CD4-positive, alpha-beta memory T cell (primary cell): ENCODE measurements around the gene DNAJB2. TPM values are rescaled to one million over a fixed set of nuclear protein-coding genes. Genes with fewer than 3 reads are reported as not detected.

ENCODE experiments used
- CTCF ChIA-PET: fragments of 350-600 bp; sonication (Branson Sonifier 250); formaldehyde crosslinking; loops from one replicate; lab custom pipeline; 2021; ENCODE audit warnings: inconsistent platforms; ENCODE audit not compliant: partially characterized antibody; lab: Charles Lee
- POLR2A ChIA-PET: fragments of 350-600 bp; sonication (Branson Sonifier 250); formaldehyde crosslinking; loops from one replicate; lab custom pipeline; 2021; ENCODE audit not compliant: partially characterized antibody; lab: Charles Lee
- DNase-seq, 5 donors: peaks; one replicate each; pipeline versions ENCODE4 v3.0.0 to v3.0.0-alpha.2; 2020 to 2022; ENCODE audit warnings: mixed read lengths in 1 of 5
- H3K27ac ChIP-seq: one replicate; pipeline ENCODE4 v1.7.0; 2013; ENCODE audit warnings: low read depth, low read length
- H3K27me3 ChIP-seq: 2 replicates; pipeline ENCODE4 v1.7.0; 2013; ENCODE audit warnings: mild to moderate bottlenecking, low read length, moderate library complexity; ENCODE audit not compliant: insufficient read depth
- H3K36me3 ChIP-seq: 2 replicates; pipeline ENCODE4 v1.7.0; 2013; ENCODE audit warnings: mild to moderate bottlenecking, low read length, moderate library complexity; ENCODE audit not compliant: insufficient read depth
- H3K4me1 ChIP-seq: 2 replicates; pipeline ENCODE4 v1.7.0; 2013; ENCODE audit warnings: mild to moderate bottlenecking, low read length, moderate library complexity; ENCODE audit not compliant: insufficient read depth
- H3K4me3 ChIP-seq, 2 donors: one replicate each; pipeline ENCODE4 v1.7.0; 2013; ENCODE audit warnings: low read length in 2 of 2, mild to moderate bottlenecking in 1 of 2
- H3K9me3 ChIP-seq, 2 donors: one replicate each; pipeline ENCODE4 v1.7.0; 2013; ENCODE audit warnings: low read length in 2 of 2, control low read depth in 1 of 2; ENCODE audit not compliant: control insufficient read depth in 1 of 2
- H3K27ac Mint-ChIP-seq, 7 donors: one replicate each; pipeline ENCODE4 v1.8.0; 2020 to 2021; ENCODE audit warnings: mixed read lengths in 7 of 7, mild to moderate bottlenecking in 6 of 7, inconsistent platforms in 3 of 7, moderate library complexity in 3 of 7
- H3K27me3 Mint-ChIP-seq, 2 donors: one replicate each; pipeline ENCODE4 v1.8.0; 2020 to 2021; ENCODE audit warnings: mixed read lengths in 2 of 2
- H3K36me3 Mint-ChIP-seq, 2 donors: one replicate each; pipeline ENCODE4 v1.8.0; 2020 to 2021; ENCODE audit warnings: mixed read lengths in 2 of 2, inconsistent platforms in 1 of 2, mild to moderate bottlenecking in 1 of 2
- H3K4me1 Mint-ChIP-seq, 4 donors: one replicate each; pipeline ENCODE4 v1.8.0; 2020 to 2021; ENCODE audit warnings: mixed read lengths in 4 of 4, mild to moderate bottlenecking in 1 of 4
- H3K4me3 Mint-ChIP-seq, 8 donors: one replicate each; pipeline ENCODE4 v1.8.0; 2020 to 2021; ENCODE audit warnings: mixed read lengths in 8 of 8, mild to moderate bottlenecking in 7 of 8, moderate library complexity in 6 of 8, inconsistent platforms in 3 of 8
- H3K9me3 Mint-ChIP-seq, 8 donors: one replicate each; pipeline ENCODE4 v1.8.0; 2020 to 2021; ENCODE audit warnings: mixed read lengths in 8 of 8, mild to moderate bottlenecking in 5 of 8, inconsistent platforms in 3 of 8, moderate library complexity in 1 of 8
- intact Hi-C: fragments of 100-400 bp; cut with micrococcal nuclease; formaldehyde crosslinking; loops from one replicate; pipeline ENCODE4 v1.15.1; 2023
- polyA plus RNA-seq, 2 donors: library from polyadenylated mRNA; unstranded; fragments of 300-500 nt; fragmentation: Illumina TruSeq; gene quantifications; one replicate each; pipeline ENCODE4 v1.2.3, GENCODE V29; 2021
- total RNA-seq, 2 experiments: library from RNA; stranded (reverse); gene quantifications; one replicate each; pipeline ENCODE4 v1.2.3, GENCODE V29; 2021

The DNAJB2 gene
- total and polyA plus RNA-seq, 4 experiments from 2014 or later = 4.1 to 117 (median 58.6) TPM

GRCh38 chr2:219296631-219297391 is 17.6 kb downstream of the DNAJB2 start:
- Histone ChIP-seq H3K4me1 (peaks cover 12% of the 10 kb centered on the region), H3K36me3 (no peaks in the 10 kb centered on the region), H3K4me3 (no peak overlapping the region), H3K27ac (no peak overlapping the region), H3K9me3 (no peaks in the 10 kb centered on the region), H3K27me3 (no peaks in the 10 kb centered on the region)
- Mint-ChIP-seq H3K4me3 (no peak overlapping the region), H3K4me1 (peaks cover 6 to 21% (median 11%) of the 10 kb centered on the region in 4 donors), H3K27ac (peak overlapping the region in 1 of 7 donors; percentile 35), H3K36me3 (no peaks in the 10 kb centered on the region), H3K9me3 (peaks cover 0 to 3% (median 0%) of the 10 kb centered on the region in 8 donors), H3K27me3 (peaks cover 6 to 10% of the 10 kb centered on the region in 2 donors)
- DNase-seq = no peak
- intact Hi-C loops = loop anchor here (5.0 kb wide), 1 partner anchor 90 kb away; the partner anchor contains the start of gene DNPEP
- POLR2A ChIA-PET = interaction anchor here (2.6 to 8.6 kb wide), 6 partner anchors 12 to 121 kb away, joined by 9 to 119 read pairs (median 31); partner anchors contain the start of genes CNPPD1, DNAJB2, TUBA4A and TUBA4B
- CTCF ChIA-PET = interaction anchor here (1.2 to 6.6 kb wide), 9 partner anchors 16 to 239 kb away, joined by 4 to 208 read pairs (median 26); partner anchors contain the start of genes DNAJB2, GLB1L, NHEJ1 and STK16

DNA sequence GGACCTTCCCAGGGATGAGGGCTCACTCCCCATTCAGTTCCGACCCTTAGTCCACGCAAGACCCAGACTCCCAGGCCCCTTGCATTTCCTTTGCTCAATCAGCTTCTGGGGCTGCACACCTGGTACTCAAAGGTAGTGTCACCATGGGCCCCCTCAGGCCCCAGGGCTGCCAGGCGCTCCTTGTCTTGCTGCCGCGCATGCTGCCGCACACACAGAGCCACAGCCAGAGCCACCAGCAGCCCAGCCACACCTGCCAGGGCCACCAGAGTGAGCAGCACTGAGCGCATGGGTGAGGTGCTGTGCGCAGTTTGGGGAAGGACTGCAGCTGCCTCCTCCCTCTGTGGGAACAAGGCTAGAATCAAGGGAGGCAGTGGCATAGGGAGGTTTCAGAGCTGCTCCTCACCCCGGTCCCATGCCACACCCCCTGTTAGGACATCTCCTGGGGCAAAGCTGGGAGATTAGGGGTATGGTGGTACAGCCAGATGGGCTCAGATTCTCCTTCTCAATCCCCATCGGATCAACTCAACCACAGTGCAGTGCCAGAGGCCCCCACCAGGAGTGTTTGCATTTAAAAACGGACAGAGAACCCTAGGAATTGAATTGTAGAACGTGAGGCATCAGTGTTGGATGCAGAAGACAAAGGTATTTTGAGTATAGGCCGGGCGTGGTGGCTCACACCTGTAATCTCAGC is 18.7 kb downstream of the DNAJB2 start:
- peaks cover 12% of the 10 kb centered on the region for H3K4me1 ChIP-seq
- Mint-ChIP-seq H3K4me3 (no peak overlapping the region), H3K36me3 (no peaks in the 10 kb centered on the region), H3K27me3 (peaks cover 11 to 13% of the 10 kb centered on the region in 2 donors), H3K9me3 (peaks cover 0 to 3% (median 0%) of the 10 kb centered on the region in 8 donors), H3K4me1 (peaks cover 6 to 21% (median 11%) of the 10 kb centered on the region in 4 donors), H3K27ac (peak overlapping the region in 1 of 7 donors; percentile 29)
- H3K27me3 ChIP-seq = no peaks in the 10 kb centered on the region
- H3K4me3 ChIP-seq = no peak overlapping the region
- ChIA-PET POLR2A (interaction anchor here (2.9 kb wide), 1 partner anchor 19 kb away, joined by 9 read pairs; the partner anchor contains the start of gene DNAJB2), CTCF (interaction anchor here (0.7 to 5.7 kb wide), 19 partner anchors 15 to 330 kb away, joined by 3 to 60 read pairs (median 4); partner anchors contain the start of genes DNAJB2, NHEJ1 and ZFAND2B)
- intact Hi-C loops = loop anchor here (1.0 to 5.0 kb wide), 6 partner anchors 89 to 269 kb away; partner anchors contain the start of genes DNPEP and NHEJ1
- no peaks in the 10 kb centered on the region for H3K36me3 ChIP-seq
- no peak for DNase-seq
- no peaks in the 10 kb centered on the region for H3K9me3 ChIP-seq
- H3K27ac ChIP-seq = no peak overlapping the region

DNA sequence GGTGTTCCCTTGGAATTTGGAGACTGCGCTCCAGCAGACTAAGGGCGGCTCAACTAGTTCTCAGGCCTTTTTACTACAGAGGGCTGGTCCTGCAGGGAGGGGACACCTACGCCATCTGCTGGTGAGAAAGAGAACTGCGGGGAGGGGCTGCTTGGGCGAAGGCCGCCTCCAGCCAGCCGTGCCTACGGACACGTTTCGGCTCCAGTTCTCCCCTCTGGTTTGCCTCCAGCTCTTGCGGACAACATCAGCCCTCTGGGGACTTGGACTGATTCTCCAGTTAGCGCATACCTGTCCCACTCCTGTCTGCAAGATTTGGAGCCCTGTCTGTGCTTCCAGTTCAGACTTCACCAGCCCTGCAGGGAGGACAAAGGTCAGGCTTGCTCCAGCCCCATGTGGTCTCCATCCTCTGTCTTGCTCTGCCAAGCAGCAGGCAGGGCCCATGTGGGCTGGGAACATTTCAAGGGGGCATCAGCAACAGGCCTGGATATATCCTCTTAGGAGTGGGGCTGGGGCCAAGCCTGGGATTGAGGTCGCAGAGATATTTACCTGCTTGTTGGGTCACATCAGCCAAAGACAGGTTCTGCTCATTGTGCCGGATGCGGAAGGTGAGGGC is 19.7 kb downstream of the DNAJB2 start:
- intact Hi-C loops = loop anchor here (1.0 to 5.0 kb wide), 6 partner anchors 88 to 270 kb away; partner anchors contain the start of genes DNPEP and NHEJ1
- peaks cover 12% of the 10 kb centered on the region for H3K4me1 ChIP-seq
- H3K27ac ChIP-seq = no peak overlapping the region
- H3K4me3 ChIP-seq = no peak overlapping the region
- Mint-ChIP-seq H3K36me3 (no peaks in the 10 kb centered on the region), H3K4me1 (peaks cover 6 to 21% (median 11%) of the 10 kb centered on the region in 4 donors), H3K27me3 (peaks cover 18 to 20% of the 10 kb centered on the region in 2 donors), H3K27ac (peak overlapping the region in 1 of 7 donors; percentile 44), H3K4me3 (no peak overlapping the region), H3K9me3 (peaks cover 0 to 3% (median 0%) of the 10 kb centered on the region in 8 donors)
- ChIA-PET CTCF (interaction anchor here (0.7 to 5.7 kb wide), 37 partner anchors 8 to 331 kb away, joined by 3 to 60 read pairs (median 4); partner anchors contain the start of genes DNAJB2, GLB1L, NHEJ1 and TUBA4A), POLR2A (interaction anchor here (1.2 to 2.9 kb wide), 3 partner anchors 20 to 122 kb away, joined by 3 to 9 read pairs (median 4); partner anchors contain the start of genes CNPPD1 and DNAJB2)
- H3K36me3 ChIP-seq = no peaks in the 10 kb centered on the region
- DNase-seq = peak; percentile 79 to 88 (median 83)
- no peaks in the 10 kb centered on the region for H3K27me3 ChIP-seq
- no peaks in the 10 kb centered on the region for H3K9me3 ChIP-seq

- Mint-ChIP-seq H3K4me3 (no peak overlapping the region), H3K27ac (no peak overlapping the region), H3K4me1 (peaks cover 4 to 21% (median 10%) of the 10 kb centered on the region in 4 donors), H3K9me3 (peaks cover 0 to 3% (median 0%) of the 10 kb centered on the region in 8 donors), H3K27me3 (peaks cover 18 to 20% of the 10 kb centered on the region in 2 donors), H3K36me3 (no peaks in the 10 kb centered on the region)
- Histone ChIP-seq H3K4me3 (no peak overlapping the region), H3K4me1 (peaks cover 10% of the 10 kb centered on the region), H3K9me3 (no peaks in the 10 kb centered on the region), H3K27ac (no peak overlapping the region), H3K36me3 (no peaks in the 10 kb centered on the region), H3K27me3 (no peaks in the 10 kb centered on the region)
- DNase-seq = no peak
- POLR2A ChIA-PET = interaction anchor here (1.2 to 2.9 kb wide), 3 partner anchors 21 to 123 kb away, joined by 3 to 9 read pairs (median 4); partner anchors contain the start of genes CNPPD1 and DNAJB2
- intact Hi-C loops = loop anchor here (5.0 kb wide), 1 partner anchor 88 kb away; the partner anchor contains the start of gene DNPEP
- CTCF ChIA-PET = interaction anchor here (0.8 to 5.7 kb wide), 32 partner anchors 8 to 331 kb away, joined by 3 to 60 read pairs (median 4); partner anchors contain the start of genes DNAJB2, GLB1L, NHEJ1 and TUBA4A
These were observed 20.2 kb downstream of the DNAJB2 start for GRCh38 chr2:219299372-219299760.

- POLR2A ChIA-PET = interaction anchor here (1.2 to 1.4 kb wide), 2 partner anchors 51 to 123 kb away, joined by 3 to 4 read pairs; partner anchors contain the start of gene CNPPD1
- no peak overlapping the region for H3K4me3 ChIP-seq
These were observed 20.9 kb downstream of the DNAJB2 start for GRCh38 chr2:219300022-219300421.

DNA sequence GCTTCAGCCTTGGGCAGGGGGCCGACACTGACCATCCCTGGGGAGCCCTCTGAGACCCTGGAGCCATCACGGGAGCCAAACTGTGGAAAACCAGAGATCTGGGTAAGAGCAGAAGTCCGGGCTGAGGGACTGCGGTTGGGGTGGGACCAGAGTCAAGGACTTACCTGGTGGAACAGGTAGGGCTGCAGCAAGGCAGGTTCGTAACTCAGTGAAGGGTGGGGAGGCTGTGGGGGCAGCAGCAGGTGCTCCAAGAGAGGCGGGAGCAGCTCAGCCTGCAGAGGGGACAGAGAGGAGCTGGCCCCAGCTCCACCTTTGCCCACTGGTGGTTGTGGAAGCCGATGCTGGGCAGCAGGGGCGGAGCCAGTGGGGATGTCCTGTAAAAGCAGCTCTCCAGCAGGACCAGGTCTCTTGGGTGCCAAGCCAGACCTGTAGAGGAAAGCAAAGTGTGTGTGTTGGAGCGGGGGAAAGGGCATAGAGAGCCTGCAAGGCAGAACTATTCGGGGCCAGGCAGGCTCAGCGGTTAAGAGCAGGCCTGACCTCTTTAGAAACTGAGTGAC is 23.3 kb downstream of the DNAJB2 start:
- no peaks in the 10 kb centered on the region for H3K36me3 Mint-ChIP-seq
- DNase-seq = no peak
- intact Hi-C loops = no loop called here
- CTCF ChIA-PET = interaction anchor here (1.7 to 5.7 kb wide), 3 partner anchors 9 to 144 kb away, joined by 5 to 60 read pairs (median 14); partner anchors contain the start of genes DNAJB2 and NHEJ1
- H3K4me1 Mint-ChIP-seq = peaks cover 0 to 7% (median 4%) of the 10 kb centered on the region in 4 donors
- H3K27ac ChIP-seq = no peak overlapping the region
- H3K36me3 ChIP-seq = no peaks in the 10 kb centered on the region
- no peak overlapping the region for H3K4me3 Mint-ChIP-seq
- no peaks in the 10 kb centered on the region for H3K9me3 ChIP-seq
- H3K27me3 ChIP-seq = peaks cover 6% of the 10 kb centered on the region
- no peak overlapping the region for H3K27ac Mint-ChIP-seq
- H3K9me3 Mint-ChIP-seq = peaks cover 0 to 1% (median 0%) of the 10 kb centered on the region in 8 donors
- no peak overlapping the region for H3K4me3 ChIP-seq
- peaks cover 33 to 35% of the 10 kb centered on the region in 2 donors for H3K27me3 Mint-ChIP-seq
- H3K4me1 ChIP-seq = no peaks in the 10 kb centered on the region
- POLR2A ChIA-PET = no interaction called here

More at GRCh38 chr2:219300022-219300421, 20.9 kb downstream of the DNAJB2 start:
- Mint-ChIP-seq H3K4me1 (peaks cover 4 to 20% (median 9%) of the 10 kb centered on the region in 4 donors), H3K4me3 (no peak overlapping the region), H3K27ac (peak overlapping the region in 1 of 7 donors; percentile 7), H3K27me3 (peaks cover 21 to 25% of the 10 kb centered on the region in 2 donors), H3K9me3 (peaks cover 0 to 4% (median 0%) of the 10 kb centered on the region in 8 donors), H3K36me3 (no peaks in the 10 kb centered on the region)
- CTCF ChIA-PET = interaction anchor here (0.9 to 5.7 kb wide), 20 partner anchors 9 to 320 kb away, joined by 3 to 60 read pairs (median 5); partner anchors contain the start of genes DNAJB2, GLB1L, NHEJ1 and SLC23A3
- Histone ChIP-seq H3K9me3 (no peaks in the 10 kb centered on the region), H3K27me3 (no peaks in the 10 kb centered on the region), H3K27ac (no peak overlapping the region), H3K36me3 (no peaks in the 10 kb centered on the region), H3K4me1 (peaks cover 5% of the 10 kb centered on the region)
- no peak for DNase-seq
- intact Hi-C loops = no loop called here
